SIG-M5 (cell line): ENCODE data around the gene SYT11.
"Not testable (repeated sequence)": the region's sequence is repeated elsewhere in the genome, so short reads cannot be mapped to it uniquely, and the experiment has no call there.

Experiments
- DNase-seq: peaks from one replicate; lab custom pipeline; 2025; lab: John Stamatoyannopoulos, UW

SYT11 gene

GRCh38 chr1:155860970-155861510 lies 1.7 kb downstream of the SYT11 start:
- no peak for DNase-seq

- DNase-seq: no peak
Measured at GRCh38 chr1:155861896-155862295, 2.5 kb downstream of the SYT11 start.

GRCh38 chr1:155864393-155864792 lies 5.0 kb downstream of the SYT11 start:
- DNase-seq: no peak

DNA sequence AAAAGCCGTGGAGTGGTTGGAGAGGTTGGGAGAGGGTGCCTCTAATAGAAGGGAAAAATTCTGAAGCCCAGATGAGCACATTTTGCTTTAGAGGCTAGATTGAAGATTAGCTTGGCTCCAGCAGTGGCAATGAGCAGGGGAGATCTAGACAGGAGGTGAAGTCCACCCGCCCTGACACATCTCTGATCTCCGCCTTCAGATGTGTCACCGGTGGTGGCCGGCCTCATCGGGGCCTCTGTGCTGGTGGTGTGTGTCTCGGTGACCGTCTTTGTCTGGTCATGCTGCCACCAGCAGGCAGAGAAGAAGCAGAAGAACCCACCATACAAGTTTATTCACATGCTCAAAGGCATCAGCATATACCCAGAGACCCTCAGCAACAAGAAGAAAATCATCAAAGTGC lies 8.4 kb downstream of the SYT11 start:
- DNase-seq: no peak

GRCh38 chr1:155871390-155871789 lies 12.0 kb downstream of the SYT11 start:
- no peak for DNase-seq

GRCh38 chr1:155872527-155872926 lies 13.2 kb downstream of the SYT11 start:
- no peak for DNase-seq

GRCh38 chr1:155873860-155874259 lies 14.5 kb downstream of the SYT11 start:
- DNase-seq: no peak

DNA sequence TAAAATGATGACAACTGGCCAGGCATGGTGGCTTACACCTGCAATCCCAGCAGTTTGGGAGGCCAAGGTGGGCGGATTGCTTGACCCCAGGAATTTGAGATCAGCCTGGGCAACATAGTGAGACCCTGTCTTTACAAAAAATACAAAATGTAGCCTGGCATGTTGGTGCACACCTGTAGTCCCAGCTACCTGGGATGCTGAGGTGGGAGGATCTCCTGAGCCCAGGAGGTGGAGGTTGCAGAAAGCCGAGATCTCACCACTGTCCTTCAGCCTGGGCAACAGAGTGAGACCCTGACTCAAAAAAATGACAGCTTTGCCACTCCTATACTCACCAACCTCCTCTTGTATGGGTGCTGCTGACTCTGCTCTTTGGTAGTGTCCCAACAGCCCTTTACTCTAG lies 18.6 kb downstream of the SYT11 start:
- DNase-seq: no peak

- no peak for DNase-seq
Measured at GRCh38 chr1:155880251-155880650, 20.9 kb downstream of the SYT11 start.

- no peak for DNase-seq
Measured at GRCh38 chr1:155880950-155881349, 21.6 kb downstream of the SYT11 start.

GRCh38 chr1:155882235-155882634 lies 22.9 kb downstream of the SYT11 start:
- DNase-seq: no peak

DNA sequence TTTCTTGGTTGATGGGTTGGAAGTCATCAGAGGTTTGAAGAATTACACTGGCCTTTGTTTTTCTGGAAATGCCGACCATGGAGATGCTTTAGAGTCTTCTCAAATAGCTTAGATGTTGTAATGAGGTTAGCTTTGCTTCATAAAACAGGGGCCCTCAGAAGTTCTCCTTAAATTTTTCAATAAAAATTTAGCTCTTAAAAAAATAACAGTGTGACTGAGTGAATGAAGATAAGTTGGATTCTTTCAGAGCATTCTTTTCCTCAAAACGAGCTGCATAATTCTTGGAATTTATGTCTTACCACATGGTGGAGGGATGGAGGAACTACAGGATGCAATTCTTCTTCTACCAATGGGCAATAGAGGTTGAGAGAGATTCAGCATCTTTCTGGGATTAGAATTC lies 23.4 kb downstream of the SYT11 start:
- no peak for DNase-seq

- no peak for DNase-seq
Measured at GRCh38 chr1:155884031-155884960, 24.9 kb downstream of the SYT11 start.

DNA sequence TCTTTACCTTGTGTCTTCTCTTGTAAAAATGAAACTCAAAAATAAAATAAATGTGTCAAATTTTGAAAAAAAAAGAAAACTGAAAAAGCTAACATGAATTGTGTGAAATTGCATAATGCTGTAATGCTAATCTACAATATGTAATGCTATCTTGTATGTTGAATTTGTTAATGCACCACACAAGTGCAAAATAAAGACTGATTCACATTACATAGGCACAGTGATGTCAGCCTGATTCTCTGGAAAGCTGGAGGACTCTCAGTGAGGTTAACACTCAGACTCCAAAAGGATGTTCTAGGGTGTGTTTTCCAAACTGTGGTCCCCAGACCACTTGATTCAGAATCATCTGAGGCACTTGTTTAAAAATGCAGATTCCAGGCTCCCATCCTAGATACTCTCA lies 25.6 kb downstream of the SYT11 start:
- no peak for DNase-seq

DNA sequence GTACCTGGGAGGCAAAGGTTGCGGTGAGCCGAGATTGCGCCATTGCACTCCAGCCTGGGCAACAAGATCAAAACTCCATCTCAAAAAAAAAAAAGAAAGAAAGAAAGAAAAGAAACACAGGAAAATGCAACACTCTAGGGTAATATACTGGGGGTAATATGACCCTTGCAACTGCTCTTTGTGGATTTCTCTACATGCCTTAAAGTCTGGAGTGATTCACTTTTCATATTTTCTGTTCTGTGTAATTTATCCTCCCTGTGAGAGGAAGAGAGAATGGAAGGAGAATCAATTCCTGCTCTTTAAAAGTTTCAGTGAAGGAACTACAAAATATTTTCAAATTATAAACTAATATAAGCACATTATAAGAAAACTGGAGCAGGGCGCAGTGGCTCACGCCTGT lies 29.1 kb downstream of the SYT11 start:
- no peak for DNase-seq

DNA sequence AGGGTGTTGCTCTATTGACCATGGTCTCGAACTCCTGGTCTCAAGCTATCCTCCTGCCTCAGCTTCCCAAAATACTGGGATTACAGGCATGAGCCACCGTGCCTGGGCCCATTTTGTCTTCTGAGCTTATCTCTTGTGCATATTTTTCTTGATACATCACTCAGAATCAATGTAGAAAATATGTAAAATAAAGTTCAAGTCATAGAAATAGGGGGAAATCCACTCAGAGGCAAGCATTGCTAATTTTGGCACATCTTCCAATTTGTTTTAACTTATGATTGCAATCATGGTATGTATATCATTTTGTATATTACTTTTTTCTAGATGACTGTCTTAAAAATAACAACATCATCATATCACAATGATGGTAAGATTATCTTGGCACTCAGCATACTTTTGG lies 30.2 kb downstream of the SYT11 start:
- DNase-seq: no peak

GRCh38 chr1:155890251-155890650 lies 30.9 kb downstream of the SYT11 start:
- DNase-seq: no peak

DNA sequence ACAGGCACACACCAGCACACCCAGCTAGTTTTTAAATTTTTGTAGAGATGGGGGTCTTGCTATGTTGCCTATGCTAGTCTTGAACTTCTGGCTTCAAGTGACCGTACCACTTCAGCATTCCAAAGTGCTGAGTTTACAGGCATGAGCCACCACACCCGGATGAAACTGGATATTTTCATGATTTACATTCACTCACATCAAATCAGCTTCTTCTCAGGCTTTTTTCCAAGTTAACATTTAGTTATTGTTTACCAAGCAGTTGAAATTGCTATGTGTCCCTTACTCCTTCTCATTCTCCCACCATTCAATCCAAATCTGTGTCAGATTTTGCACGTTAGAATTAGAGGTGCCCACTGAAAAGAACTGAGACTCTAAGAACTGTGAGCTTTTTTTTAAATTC lies 33.4 kb downstream of the SYT11 start:
- no peak for DNase-seq

DNA sequence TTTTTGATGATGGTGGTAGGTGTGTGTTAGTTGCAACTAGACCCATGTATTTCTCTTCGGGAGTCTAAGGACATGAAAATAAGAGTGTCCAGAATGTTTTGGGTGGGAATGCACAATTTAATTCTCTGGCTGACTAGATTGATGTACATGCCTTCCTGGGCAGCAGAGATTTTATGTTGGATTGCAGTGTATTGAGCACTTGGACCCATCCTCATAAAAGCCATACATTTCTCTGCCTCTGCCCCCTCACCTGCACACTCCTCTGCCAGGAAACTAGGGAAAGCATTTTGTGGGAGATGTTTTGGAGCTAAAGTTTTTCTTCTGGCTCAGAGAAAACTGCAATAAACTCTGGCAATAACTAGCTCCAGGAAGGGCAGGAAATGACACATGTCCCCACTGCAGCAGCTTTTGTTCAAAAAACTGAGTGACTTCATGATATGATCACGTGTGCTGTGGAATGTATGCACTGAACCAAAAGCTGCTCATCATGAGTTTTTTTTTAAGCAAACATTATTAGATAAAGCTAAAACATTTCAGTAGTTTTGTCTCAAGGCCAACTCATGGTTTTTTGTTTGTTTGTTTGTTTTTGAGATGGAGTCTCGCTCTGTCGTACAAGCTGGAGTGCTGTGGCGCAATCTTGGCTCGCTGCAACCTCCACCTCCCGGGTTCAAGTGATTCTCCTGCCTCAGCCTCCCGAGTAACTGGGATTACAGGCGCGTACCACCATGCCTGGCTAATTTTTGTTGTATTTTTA lies 34.2 kb downstream of the SYT11 start:
- DNase-seq: no peak

DNA sequence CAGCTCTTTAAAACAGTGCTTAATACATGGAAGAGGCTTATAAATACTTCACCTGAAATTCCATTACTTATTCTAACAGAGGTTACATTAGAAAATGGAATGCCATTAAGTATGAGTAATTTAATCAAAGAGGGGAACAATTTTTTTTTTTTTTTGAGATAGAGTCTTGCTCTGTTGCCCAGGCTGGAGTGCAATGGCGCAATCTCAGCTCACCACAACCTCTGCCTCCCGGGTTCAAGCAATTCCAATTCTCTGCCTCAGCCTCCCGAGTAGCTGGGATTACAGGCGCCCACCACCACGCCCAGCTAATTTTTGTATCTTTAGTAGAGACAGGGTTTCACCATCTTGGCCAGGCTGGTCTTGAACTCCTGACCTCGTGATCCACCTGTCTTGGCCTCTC lies 36.2 kb downstream of the SYT11 start:
- not testable (repeated sequence) for DNase-seq

GRCh38 chr1:155896476-155896875 lies 37.1 kb downstream of the SYT11 start:
- DNase-seq: not testable (repeated sequence)

DNA sequence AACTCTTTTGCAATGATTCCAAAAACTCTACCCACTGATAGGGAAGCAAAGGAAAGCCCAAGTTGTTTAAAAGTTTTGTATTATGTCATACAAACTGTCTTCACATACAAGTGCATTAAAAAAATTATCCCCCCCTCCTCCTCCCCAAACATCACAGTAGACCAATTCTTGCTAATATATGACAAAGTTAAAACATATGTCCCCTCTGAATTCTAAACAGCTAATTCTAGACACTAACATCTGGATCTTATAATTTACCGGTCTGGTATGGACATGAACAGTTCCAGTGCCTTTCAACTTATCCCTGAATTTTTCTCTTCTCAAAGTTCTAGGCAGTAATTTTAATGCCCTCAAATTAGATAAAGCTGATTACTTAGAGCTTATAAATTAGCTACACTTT lies 38.4 kb downstream of the SYT11 start:
- no peak for DNase-seq

- DNase-seq: no peak
Measured at GRCh38 chr1:155898888-155899287, 39.5 kb downstream of the SYT11 start.
